GM21447 (cell line): ENCODE results near the gene CSHL1.
"Not testable (repeated sequence)": the region's sequence is repeated elsewhere in the genome, so short reads cannot be mapped to it uniquely, and the experiment has no call there.

ENCODE experiments used
- ATAC-seq: cut with Tn5 transposase; IDR thresholded peaks from one replicate; pipeline ENCODE4 v1.9.1; 2021; ENCODE audit not compliant: unreplicated experiment

The CSHL1 gene

GRCh38 chr17:63892316-63893037 is 18.6 kb downstream of the CSHL1 start:
- ATAC-seq, result not testable (repeated sequence)

- not testable (repeated sequence) for ATAC-seq
Observed at GRCh38 chr17:63889026-63889848, 21.8 kb downstream of the CSHL1 start.

- not testable (repeated sequence) for ATAC-seq
Observed at GRCh38 chr17:63885119-63885518, 25.9 kb downstream of the CSHL1 start.

GRCh38 chr17:63882626-63883126 is 28.4 kb downstream of the CSHL1 start:
- not testable (repeated sequence) for ATAC-seq

GRCh38 chr17:63881935-63882601 is 29.0 kb downstream of the CSHL1 start, which contains the start of gene GH2:
TSS of gene GH2 (minus strand) at chr17:63881944. CDS start at chr17:63881801, 143 bp downstream.
- ATAC-seq, result no peak

GRCh38 chr17:63881337-63881736 is 29.7 kb downstream of the CSHL1 start:
- ATAC-seq, result not testable (repeated sequence)

GRCh38 chr17:63880706-63881105 is 30.4 kb downstream of the CSHL1 start:
- ATAC-seq, result no peak

GRCh38 chr17:63878413-63878812 is 32.6 kb downstream of the CSHL1 start:
- ATAC-seq, result not testable (repeated sequence)

- ATAC-seq, result not testable (repeated sequence)
Observed at GRCh38 chr17:63874693-63875092, 36.4 kb downstream of the CSHL1 start.

GRCh38 chr17:63874061-63874626 is 36.9 kb downstream of the CSHL1 start:
- ATAC-seq, result not testable (repeated sequence)

- ATAC-seq, result not testable (repeated sequence)
Observed at GRCh38 chr17:63873577-63873976, 37.5 kb downstream of the CSHL1 start, which contains the start of gene CSH2. TSS of gene CSH2 (minus strand) at chr17:63873677. CDS start at chr17:63873614, 63 bp downstream.

- ATAC-seq, result not testable (repeated sequence)
Observed at GRCh38 chr17:63871646-63872365, 39.3 kb downstream of the CSHL1 start.

- ATAC-seq, result not testable (repeated sequence)
Observed at GRCh38 chr17:63870292-63870665, 40.8 kb downstream of the CSHL1 start.

GRCh38 chr17:63869491-63870291 is 41.4 kb downstream of the CSHL1 start:
- ATAC-seq, result not testable (repeated sequence)

- ATAC-seq, result not testable (repeated sequence)
Observed at GRCh38 chr17:63866625-63867024, 44.4 kb downstream of the CSHL1 start.
